DOHH2 (cell line): ENCODE data around the gene BRSK2.

Experiments used
- H3F3A ChIP-seq: fragments of 200-600 bp; sonication (generic), shearing (Covaris generic); 2 replicates; pipeline ENCODE4 v1.6.0; 2016; ENCODE audit warnings: antibody characterized with exemption, mild to moderate bottlenecking; ENCODE audit not compliant: control insufficient read depth, insufficient read depth
- H3K27ac ChIP-seq: fragments of 200-600 bp; sonication (generic); 2 replicates; pipeline ENCODE4 v1.5.1; 2014; ENCODE audit warnings: low read depth, mild to moderate bottlenecking, low read length, moderate library complexity
- H3K27me3 ChIP-seq: fragments of 200-600 bp; sonication (generic); 2 replicates; pipeline ENCODE4 v1.6.1; 2014; ENCODE audit warnings: mild to moderate bottlenecking, low read length, mixed read lengths; ENCODE audit not compliant: control insufficient read depth
- H3K36me3 ChIP-seq: fragments of 200-600 bp; sonication (generic); 2 replicates; pipeline ENCODE4 v1.6.1; 2014; ENCODE audit warnings: mild to moderate bottlenecking, low read length, moderate library complexity, mixed read lengths; ENCODE audit not compliant: control insufficient read depth
- H3K4me1 ChIP-seq: fragments of 200-600 bp; sonication (generic); 2 replicates; pipeline ENCODE4 v1.6.1; 2014; ENCODE audit warnings: mild to moderate bottlenecking, low read length, mixed read lengths; ENCODE audit not compliant: control insufficient read depth
- H3K4me2 ChIP-seq: fragments of 200-600 bp; sonication (generic); 2 replicates; pipeline ENCODE4 v1.6.0; 2014; ENCODE audit warnings: mild to moderate bottlenecking, low read length, moderate library complexity
- H3K4me3 ChIP-seq: fragments of 200-600 bp; sonication (generic); 2 replicates; pipeline ENCODE4 v1.5.1; 2014; ENCODE audit warnings: mild to moderate bottlenecking, low read length, mixed read lengths
- H3K79me2 ChIP-seq: fragments of 200-600 bp; sonication (generic); 2 replicates; pipeline ENCODE4 v1.6.1; 2014; ENCODE audit warnings: mild to moderate bottlenecking, low read length, mixed read lengths; ENCODE audit not compliant: control insufficient read depth
- H3K9me2 ChIP-seq: fragments of 200-600 bp; sonication (generic); replicated peaks from 2 replicates; pipeline ENCODE4 v1.6.1; 2014; ENCODE audit warnings: mild to moderate bottlenecking, low read length, mixed read lengths; ENCODE audit not compliant: control insufficient read depth
- H3K9me3 ChIP-seq: fragments of 200-600 bp; sonication (generic); 2 replicates; pipeline ENCODE4 v1.6.1; 2014; ENCODE audit warnings: antibody characterized with exemption, low read length, mixed read lengths; ENCODE audit not compliant: control insufficient read depth, insufficient read depth
- H4K20me1 ChIP-seq: fragments of 200-600 bp; sonication (generic); 2 replicates; pipeline ENCODE4 v1.6.0; 2014; ENCODE audit warnings: low read depth, mild to moderate bottlenecking, antibody characterized with exemption, low read length, moderate library complexity; ENCODE audit not compliant: control insufficient read depth, insufficient read depth
- CTCF ChIP-seq: fragments of 200-600 bp; sonication (generic); IDR thresholded peaks from one replicate; pipeline ENCODE4 v1.5.1; 2014; ENCODE audit warnings: antibody characterized with exemption, mild to moderate bottlenecking, low read depth, low read length; ENCODE audit not compliant: poor library complexity, severe bottlenecking
- EZH2phosphoT487 ChIP-seq: fragments of 200-600 bp; sonication (generic); IDR thresholded peaks from 2 replicates; pipeline ENCODE4 v1.6.1; 2017; ENCODE audit warnings: borderline replicate concordance, mild to moderate bottlenecking, antibody characterized with exemption, low read length, moderate library complexity, mixed read lengths

BRSK2 gene

GRCh38 chr11:1406571-1407485 lies 17.1 kb downstream of the BRSK2 start:
- Histone ChIP-seq H3K4me3 (no peak overlapping the region), H3K9me3 (no peaks in the 10 kb centered on the region), H3F3A (no peaks in the 10 kb centered on the region), H3K4me1 (no peaks in the 10 kb centered on the region), H3K27ac (no peak overlapping the region), H3K27me3 (no peaks in the 10 kb centered on the region), H4K20me1 (no peaks in the 10 kb centered on the region), H3K9me2 (no peaks in the 10 kb centered on the region), H3K4me2 (no peak overlapping the region), H3K36me3 (no peaks in the 10 kb centered on the region), H3K79me2 (no peaks in the 10 kb centered on the region)
- TF ChIP-seq EZH2phosphoT487 (no peak), CTCF (no peak)

GRCh38 chr11:1407668-1408067 lies 17.9 kb downstream of the BRSK2 start:
- H4K20me1 ChIP-seq, result no peaks in the 10 kb centered on the region
- no peak overlapping the region for H3K4me2 ChIP-seq
- TF ChIP-seq EZH2phosphoT487 (no peak), CTCF (no peak)
- H3K4me3 ChIP-seq, result no peak overlapping the region
- no peaks in the 10 kb centered on the region for H3K79me2 ChIP-seq
- no peak overlapping the region for H3K27ac ChIP-seq
- no peaks in the 10 kb centered on the region for H3K9me2 ChIP-seq
- no peaks in the 10 kb centered on the region; the same call in 1 of the 2 replicates for H3K9me3 ChIP-seq
- H3K36me3 ChIP-seq, result no peaks in the 10 kb centered on the region
- H3K27me3 ChIP-seq, result no peaks in the 10 kb centered on the region
- H3K4me1 ChIP-seq, result no peaks in the 10 kb centered on the region
- H3F3A ChIP-seq, result no peaks in the 10 kb centered on the region

GRCh38 chr11:1408346-1408745 lies 18.6 kb downstream of the BRSK2 start:
- Histone ChIP-seq H3K4me2 (no peak overlapping the region), H3K27ac (no peak overlapping the region), H3K9me3 (no peaks in the 10 kb centered on the region; the same call in 1 of the 2 replicates), H3K36me3 (no peaks in the 10 kb centered on the region), H3K79me2 (no peaks in the 10 kb centered on the region), H3K9me2 (no peaks in the 10 kb centered on the region), H3F3A (no peaks in the 10 kb centered on the region), H3K4me1 (no peaks in the 10 kb centered on the region), H3K27me3 (no peaks in the 10 kb centered on the region), H4K20me1 (no peaks in the 10 kb centered on the region), H3K4me3 (no peak overlapping the region)
- TF ChIP-seq EZH2phosphoT487 (no peak), CTCF (no peak)
